22Rv1 (cell line): Measurements from ENCODE around the gene PITRM1.

Source experiments
- ZFX ChIP-seq: fragments of 450-650 bp; IDR thresholded peaks from 2 replicates; pipeline ENCODE4 v1.6.1; 2017; ENCODE audit warnings: antibody characterized with exemption, borderline replicate concordance
- TF ChIP-seq, protein P1 (sequence below): fragments of 450-650 bp; IDR thresholded peaks from 2 replicates; pipeline ENCODE4 v1.5.1; 2017; ENCODE audit warnings: mild to moderate bottlenecking

DNA sequence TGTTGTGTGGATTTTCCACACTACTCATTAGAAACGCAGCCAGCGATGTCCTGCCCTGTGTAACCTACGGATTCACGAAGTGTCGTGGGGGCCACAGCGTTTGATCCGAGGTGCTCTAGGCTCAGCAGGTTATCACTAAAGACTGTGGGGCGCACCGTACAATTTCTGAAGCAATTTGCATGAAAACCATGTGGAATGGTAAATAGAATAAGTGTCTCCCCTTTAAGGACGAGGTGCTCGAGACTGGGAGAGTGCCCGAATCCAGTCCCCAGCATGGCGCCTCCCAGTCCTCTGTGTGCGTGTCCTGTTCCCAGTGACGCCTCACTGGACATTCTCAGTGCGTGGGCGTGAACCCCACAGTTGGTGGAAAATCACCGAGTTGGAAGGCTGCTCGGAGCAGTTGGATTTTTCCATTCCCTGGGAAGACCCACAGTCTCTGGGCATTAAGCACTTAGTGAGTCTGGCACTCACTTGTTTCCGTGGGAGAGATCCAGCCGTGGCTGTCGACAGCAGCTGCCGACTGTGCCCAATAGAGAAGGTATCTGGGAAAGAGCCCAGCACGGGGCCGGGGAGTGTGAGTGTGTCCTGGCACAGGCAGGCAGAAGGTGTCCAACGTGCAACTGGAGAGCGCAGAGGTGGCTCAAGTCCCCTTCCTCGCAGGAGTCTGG, 68.2 kb downstream of the PITRM1 start:
- TF ChIP-seq, protein P1, sequence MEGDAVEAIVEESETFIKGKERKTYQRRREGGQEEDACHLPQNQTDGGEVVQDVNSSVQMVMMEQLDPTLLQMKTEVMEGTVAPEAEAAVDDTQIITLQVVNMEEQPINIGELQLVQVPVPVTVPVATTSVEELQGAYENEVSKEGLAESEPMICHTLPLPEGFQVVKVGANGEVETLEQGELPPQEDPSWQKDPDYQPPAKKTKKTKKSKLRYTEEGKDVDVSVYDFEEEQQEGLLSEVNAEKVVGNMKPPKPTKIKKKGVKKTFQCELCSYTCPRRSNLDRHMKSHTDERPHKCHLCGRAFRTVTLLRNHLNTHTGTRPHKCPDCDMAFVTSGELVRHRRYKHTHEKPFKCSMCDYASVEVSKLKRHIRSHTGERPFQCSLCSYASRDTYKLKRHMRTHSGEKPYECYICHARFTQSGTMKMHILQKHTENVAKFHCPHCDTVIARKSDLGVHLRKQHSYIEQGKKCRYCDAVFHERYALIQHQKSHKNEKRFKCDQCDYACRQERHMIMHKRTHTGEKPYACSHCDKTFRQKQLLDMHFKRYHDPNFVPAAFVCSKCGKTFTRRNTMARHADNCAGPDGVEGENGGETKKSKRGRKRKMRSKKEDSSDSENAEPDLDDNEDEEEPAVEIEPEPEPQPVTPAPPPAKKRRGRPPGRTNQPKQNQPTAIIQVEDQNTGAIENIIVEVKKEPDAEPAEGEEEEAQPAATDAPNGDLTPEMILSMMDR, result no peak
- no peak for TF ChIP-seq ZFX
